Fibroblast of lung (primary cell): ENCODE measurements around the gene SGSH.

ENCODE experiments used
- EZH2 ChIP-seq: IDR thresholded peaks from 2 replicates; pipeline ENCODE4 v1.5.1; 2012; ENCODE audit warnings: low read length, control low read depth, mild to moderate bottlenecking; ENCODE audit errors: missing control alignments
- TF ChIP-seq, protein P1 (sequence below), 2 donors: IDR thresholded peaks in 1 of 2; conservative IDR thresholded peaks in 1 of 2; 1 replicate in 1 of 2; 2 replicates in 1 of 2; pipeline ENCODE4 v1.5.1; 2011 to 2012; ENCODE audit warnings: low read length in 2 of 2, control low read depth in 1 of 2, inconsistent platforms in 1 of 2, low read depth in 1 of 2, mild to moderate bottlenecking in 1 of 2

- TF ChIP-seq, protein P1, sequence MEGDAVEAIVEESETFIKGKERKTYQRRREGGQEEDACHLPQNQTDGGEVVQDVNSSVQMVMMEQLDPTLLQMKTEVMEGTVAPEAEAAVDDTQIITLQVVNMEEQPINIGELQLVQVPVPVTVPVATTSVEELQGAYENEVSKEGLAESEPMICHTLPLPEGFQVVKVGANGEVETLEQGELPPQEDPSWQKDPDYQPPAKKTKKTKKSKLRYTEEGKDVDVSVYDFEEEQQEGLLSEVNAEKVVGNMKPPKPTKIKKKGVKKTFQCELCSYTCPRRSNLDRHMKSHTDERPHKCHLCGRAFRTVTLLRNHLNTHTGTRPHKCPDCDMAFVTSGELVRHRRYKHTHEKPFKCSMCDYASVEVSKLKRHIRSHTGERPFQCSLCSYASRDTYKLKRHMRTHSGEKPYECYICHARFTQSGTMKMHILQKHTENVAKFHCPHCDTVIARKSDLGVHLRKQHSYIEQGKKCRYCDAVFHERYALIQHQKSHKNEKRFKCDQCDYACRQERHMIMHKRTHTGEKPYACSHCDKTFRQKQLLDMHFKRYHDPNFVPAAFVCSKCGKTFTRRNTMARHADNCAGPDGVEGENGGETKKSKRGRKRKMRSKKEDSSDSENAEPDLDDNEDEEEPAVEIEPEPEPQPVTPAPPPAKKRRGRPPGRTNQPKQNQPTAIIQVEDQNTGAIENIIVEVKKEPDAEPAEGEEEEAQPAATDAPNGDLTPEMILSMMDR (conservative IDR thresholded peaks at IDR 0.05 in 1 of 2, IDR thresholded peaks at IDR 0.05 in 1 of 2; ENCODE audit: low read depth in 1 of 2, low read length in 2 of 2): no peak
- TF ChIP-seq EZH2: no peak
Observed at GRCh38 chr17:80247561-80247960, 27.4 kb upstream of the SGSH start.
